IMR-90 (cell line): ENCODE results near the gene ECM2. TPM values are rescaled to one million over a fixed set of nuclear protein-coding genes. Genes with fewer than 3 reads are reported as not detected.
A peak's percentile ranks its signal among the peaks of the same experiment; 100 is the strongest.

ENCODE experiments used
- ATAC-seq: fragments of 200-7000 bp; cut with Tn5 transposase; 2 replicates; pipeline ENCODE4 v1.9.1; 2020; ENCODE audit warnings: low read depth, mild to moderate bottlenecking, moderate library complexity
- BruUV-seq: library from RNA; stranded (reverse); fragments of 400-500 nt; replicated peaks from 2 replicates; lab custom pipeline; 2021; lab: Mats Ljungman, UMichigan
- CTCF ChIA-PET: fragments of 300-600 bp; formaldehyde crosslinking; extraction: SDS; loops from one replicate; lab custom pipeline; 2021; ENCODE audit warnings: antibody characterized with exemption; lab: Yijun Ruan, JAX
- POLR2A ChIA-PET: fragments of 300-600 bp; sonication (Branson Sonifier 250); formaldehyde crosslinking; loops from one replicate; lab custom pipeline; 2022; ENCODE audit warnings: antibody characterized with exemption; ENCODE audit not compliant: unreplicated experiment; lab: Charles Lee
- DNase-seq: peaks from one replicate; pipeline ENCODE4 v3.0.0; 2013
- H2AFZ ChIP-seq: replicated peaks from 2 replicates; pipeline ENCODE3; 2013; ENCODE audit warnings: low read length, mild to moderate bottlenecking; ENCODE audit not compliant: poor library complexity
- H2AK5ac ChIP-seq: 2 replicates; pipeline ENCODE4 v1.6.1; 2013; ENCODE audit warnings: low read depth, low read length, inconsistent platforms
- H2AK9ac ChIP-seq: replicated peaks from 2 replicates; pipeline ENCODE3; 2013; ENCODE audit warnings: mild to moderate bottlenecking, low read depth, low read length, moderate library complexity; ENCODE audit not compliant: poor library complexity
- H2BK120ac ChIP-seq: 2 replicates; pipeline ENCODE4 v1.6.1; 2013; ENCODE audit warnings: low read depth, low read length, inconsistent platforms
- H2BK15ac ChIP-seq: 3 replicates; pipeline ENCODE4 v1.6.1; 2013; ENCODE audit warnings: low read depth, low read length, inconsistent platforms
- H2BK20ac ChIP-seq: 2 replicates; pipeline ENCODE4 v1.6.1; 2013; ENCODE audit warnings: low read depth, mild to moderate bottlenecking, inconsistent platforms, low read length, moderate library complexity
- H2BK5ac ChIP-seq: 2 replicates; pipeline ENCODE4 v1.6.1; 2013; ENCODE audit warnings: mild to moderate bottlenecking, low read depth, low read length, inconsistent platforms; ENCODE audit not compliant: poor library complexity, severe bottlenecking
- H3K14ac ChIP-seq: replicated peaks from 2 replicates; pipeline ENCODE4 v1.6.1; 2013; ENCODE audit warnings: low read depth, low read length, inconsistent platforms
- H3K18ac ChIP-seq: 2 replicates; pipeline ENCODE4 v1.6.1; 2013; ENCODE audit warnings: low read depth, low read length, control low read depth
- H3K23ac ChIP-seq: 2 replicates; pipeline ENCODE4 v1.6.1; 2013; ENCODE audit warnings: low read depth, low read length, inconsistent platforms
- H3K27ac ChIP-seq: 2 replicates; pipeline ENCODE4 v1.5.1; 2013; ENCODE audit warnings: mild to moderate bottlenecking, control low read depth, low read length; ENCODE audit not compliant: insufficient read depth
- H3K27me3 ChIP-seq: 2 replicates; pipeline ENCODE4 v1.6.1; 2013; ENCODE audit warnings: low read length; ENCODE audit not compliant: control insufficient read depth, insufficient read depth
- H3K36me3 ChIP-seq: 2 replicates; pipeline ENCODE4 v1.6.1; 2013; ENCODE audit warnings: low read length, mixed read lengths; ENCODE audit not compliant: control insufficient read depth, insufficient read depth
- H3K4ac ChIP-seq: 2 replicates; pipeline ENCODE4 v1.6.1; 2013; ENCODE audit warnings: low read depth, low read length, inconsistent platforms
- H3K4me1 ChIP-seq: 2 replicates; pipeline ENCODE4 v1.6.1; 2013; ENCODE audit warnings: low read length, mixed read lengths; ENCODE audit not compliant: control insufficient read depth, insufficient read depth
- H3K4me2 ChIP-seq: 2 replicates; pipeline ENCODE4 v1.6.1; 2013; ENCODE audit warnings: low read depth, mild to moderate bottlenecking, control low read depth, low read length, moderate library complexity
- H3K4me3 ChIP-seq: 2 replicates; pipeline ENCODE4 v1.5.1; 2013; ENCODE audit warnings: low read depth, mild to moderate bottlenecking, control low read depth, low read length, moderate library complexity; ENCODE audit not compliant: insufficient read depth
- H3K56ac ChIP-seq: 2 replicates; pipeline ENCODE4 v1.6.1; 2013; ENCODE audit warnings: low read length, inconsistent platforms; ENCODE audit not compliant: insufficient read depth; ENCODE audit errors: extremely low read depth
- H3K79me1 ChIP-seq, 2 experiments: 2 replicates each; pipeline ENCODE4 v1.6.1; 2013; ENCODE audit warnings: low read length in 2 of 2, inconsistent platforms in 1 of 2, low read depth in 1 of 2
- H3K9ac ChIP-seq: 2 replicates; pipeline ENCODE4 v1.6.1; 2013; ENCODE audit warnings: low read depth, low read length, control low read depth
- H3K9me1 ChIP-seq: 2 replicates; pipeline ENCODE4 v1.6.1; 2013; ENCODE audit warnings: low read length, inconsistent platforms; ENCODE audit not compliant: insufficient read depth
- H3K9me3 ChIP-seq: 2 replicates; pipeline ENCODE4 v1.6.1; 2013; ENCODE audit warnings: low read length; ENCODE audit not compliant: control insufficient read depth, insufficient read depth
- H4K20me1 ChIP-seq: 2 replicates; pipeline ENCODE4 v1.6.1; 2013; ENCODE audit warnings: low read length, inconsistent platforms; ENCODE audit not compliant: insufficient read depth
- H4K5ac ChIP-seq: 2 replicates; pipeline ENCODE4 v1.6.1; 2013; ENCODE audit warnings: mild to moderate bottlenecking, low read depth, low read length, control low read depth
- H4K8ac ChIP-seq, 2 experiments: 2 replicates each; pipeline ENCODE4 v1.6.1; 2013; ENCODE audit warnings: low read depth in 2 of 2, low read length in 2 of 2, control low read depth in 1 of 2, inconsistent platforms in 1 of 2
- H4K91ac ChIP-seq: 2 replicates; pipeline ENCODE4 v1.6.1; 2013; ENCODE audit warnings: low read depth, low read length, inconsistent platforms; ENCODE audit not compliant: insufficient read depth
- BHLHE40 ChIP-seq: fragments of 150-350 bp; IDR thresholded peaks from 2 replicates; pipeline ENCODE4 v1.6.1; 2016; ENCODE audit warnings: mild to moderate bottlenecking, low read depth, low read length
- CEBPB ChIP-seq: IDR thresholded peaks from 2 replicates; pipeline ENCODE4 v1.6.1; 2012; ENCODE audit warnings: low read depth, low read length, improper control_type of control experiment
- CHD1 ChIP-seq: IDR thresholded peaks from 2 replicates; pipeline ENCODE4 v1.6.1; 2012; ENCODE audit warnings: low read depth, low read length, improper control_type of control experiment
- FOS ChIP-seq: fragments of 150-350 bp; IDR thresholded peaks from 2 replicates; pipeline ENCODE4 v1.6.1; 2016; ENCODE audit warnings: low read depth, low read length
- MAFK ChIP-seq: IDR thresholded peaks from 2 replicates; pipeline ENCODE4 v1.6.1; 2012; ENCODE audit warnings: low read depth, low read length, improper control_type of control experiment
- MAZ ChIP-seq: IDR thresholded peaks from 2 replicates; pipeline ENCODE4 v1.6.1; 2012; ENCODE audit warnings: low read depth, mild to moderate bottlenecking, low read length, improper control_type of control experiment, moderate library complexity, borderline replicate concordance
- MXI1 ChIP-seq: IDR thresholded peaks from 2 replicates; pipeline ENCODE4 v1.6.1; 2012; ENCODE audit warnings: low read depth, mild to moderate bottlenecking, low read length, moderate library complexity, borderline replicate concordance
- NFE2L2 ChIP-seq: fragments of 150-350 bp; IDR thresholded peaks from 2 replicates; pipeline ENCODE4 v1.6.1; 2016; ENCODE audit warnings: low read depth, mild to moderate bottlenecking, low read length
- POLR2A ChIP-seq: IDR thresholded peaks from 2 replicates; pipeline ENCODE4 v1.6.1; 2012; ENCODE audit warnings: mild to moderate bottlenecking, low read depth, low read length
- RCOR1 ChIP-seq: IDR thresholded peaks from 2 replicates; pipeline ENCODE4 v1.6.1; 2012; ENCODE audit warnings: mild to moderate bottlenecking, low read length, improper control_type of control experiment; ENCODE audit not compliant: insufficient replicate concordance
- RFX5 ChIP-seq: IDR thresholded peaks from 2 replicates; pipeline ENCODE4 v1.8.0; 2012; ENCODE audit warnings: low read depth, mild to moderate bottlenecking, low read length, moderate library complexity
- SMC3 ChIP-seq: fragments of 150-350 bp; IDR thresholded peaks from 2 replicates; pipeline ENCODE4 v1.6.1; 2016; ENCODE audit warnings: low read depth, mild to moderate bottlenecking, antibody characterized with exemption, low read length, moderate library complexity
- WGBS, 2 experiments: methylation state at CpG; one replicate each; pipeline versions ENCODE4 v1.1.5 to v1.1.7; 2013; ENCODE audit warnings: missing lambda C conversion rate in 2 of 2; ENCODE audit not compliant: insufficient read length in 1 of 2; ENCODE audit errors: extremely low coverage in 2 of 2; 5-methylcytosine and 5-hydroxymethylcytosine counted together
- dilution Hi-C: fragments of 300-500 bp; cut with HindIII; formaldehyde crosslinking; loops from one replicate; pipeline ENCODE4 v1.14.3; 2018; ENCODE audit warnings: low sequenced_read_pairs; ENCODE audit not compliant: unreplicated experiment
- in situ Hi-C: fragments of 300-500 bp; cut with MboI; formaldehyde crosslinking; loops from 3 replicates; pipeline ENCODE4 v1.14.3; 2019; ENCODE audit warnings: low sequenced_read_pairs, inconsistent platforms, mixed read lengths
- intact Hi-C: fragments of 100-400 bp; cut with micrococcal nuclease; formaldehyde crosslinking; loops from 2 replicates; pipeline ENCODE4 v1.10.0; 2022
- polyA plus RNA-seq, 3 experiments: library from polyadenylated mRNA; depleted of rRNA; stranded (reverse); fragments of >200 nt; gene quantifications; 2 replicates each; pipeline ENCODE4 v1.2.3, GENCODE V29; 2012; ENCODE audit warnings: low replicate concordance in 1 of 3
- total RNA-seq: library from RNA; depleted of rRNA; stranded (reverse); fragments of >200 nt; gene quantifications from 2 replicates; pipeline ENCODE4 v1.2.3, GENCODE V29; 2012
- TF ChIP-seq, protein P1 (sequence below): fragments of 150-350 bp; IDR thresholded peaks from 2 replicates; pipeline ENCODE4 v1.6.1; 2017; ENCODE audit warnings: mild to moderate bottlenecking, antibody characterized with exemption, low read length, low read depth
- TF ChIP-seq, protein P2 (sequence below): fragments of 150-350 bp; IDR thresholded peaks from 2 replicates; pipeline ENCODE4 v1.6.1; 2016; ENCODE audit warnings: low read depth, mild to moderate bottlenecking, low read length, moderate library complexity, borderline replicate concordance

ECM2 gene
- total and polyA plus RNA-seq, 2 of the 4 experiments (the other 2 are of a cell fraction), result 0.26 to 0.36 TPM

DNA sequence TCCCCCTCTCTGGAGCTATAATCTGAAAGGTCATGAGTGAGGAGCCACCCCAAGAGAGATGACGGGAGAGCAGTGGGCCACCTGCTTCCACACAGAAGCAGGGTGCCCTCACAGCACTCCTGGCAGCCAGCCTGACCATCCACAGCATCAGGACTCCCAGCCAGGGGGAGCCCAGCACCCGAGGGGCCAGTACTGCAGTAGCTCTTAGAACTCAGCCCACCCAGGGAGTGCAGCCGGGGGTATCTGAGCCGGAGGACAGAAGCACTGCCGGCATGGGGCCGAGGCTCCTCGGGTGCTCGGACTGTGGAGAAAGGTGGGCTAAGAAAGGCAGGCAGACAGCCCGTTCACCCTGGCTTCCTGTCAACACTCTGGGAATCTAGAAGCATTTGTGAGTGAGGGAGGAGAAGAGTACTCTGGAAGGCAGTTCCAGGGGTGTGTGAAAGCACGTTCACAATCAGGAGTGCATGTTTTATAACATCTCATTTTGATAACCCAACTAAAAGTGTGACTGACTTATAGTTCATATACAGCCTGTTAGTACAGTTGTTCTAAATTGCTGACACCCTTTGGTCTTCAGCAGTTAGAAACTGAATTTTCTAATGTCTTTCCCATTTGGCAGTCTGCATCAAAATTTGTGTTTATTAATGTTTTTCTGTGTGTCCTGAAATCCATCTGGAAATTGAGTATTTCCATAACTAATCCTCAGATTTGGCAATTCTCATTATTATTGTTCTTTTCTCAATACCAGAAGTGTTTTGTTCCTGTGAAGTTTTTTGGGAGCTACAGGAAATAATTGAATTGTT, 27.6 kb downstream of the ECM2 start:
- Histone ChIP-seq H3K9me3 (no peaks in the 10 kb centered on the region), H4K91ac (peak overlapping the region; percentile 99), H3K27ac (no peak overlapping the region), H3K18ac (peak overlapping the region; percentile 84; the same call in 1 of the 2 replicates), H4K20me1 (no peaks in the 10 kb centered on the region), H2AK9ac (peak overlapping the region; percentile 51), H3K9me1 (peaks cover 26% of the 10 kb centered on the region), H3K79me1 (peaks cover 0 to 18% of the 10 kb centered on the region in 2 experiments; a peak in 2 of 4 replicates), H3K4me1 (peaks cover 30% of the 10 kb centered on the region), H2BK5ac (no peak overlapping the region), H3K4me3 (no peak overlapping the region), H4K5ac (peak overlapping the region; percentile 39), H2BK20ac (peak overlapping the region; percentile 98), H2BK15ac (peak overlapping the region; percentile 93; the same call in 2 of the 3 replicates), H4K8ac (peak overlapping the region; percentile 77 to 85; a peak in 3 of 4 replicates), H3K36me3 (no peaks in the 10 kb centered on the region), H3K4ac (peak overlapping the region; percentile 98), H3K4me2 (no peak overlapping the region), H3K27me3 (no peaks in the 10 kb centered on the region), H3K56ac (no peak overlapping the region), H2BK120ac (peak overlapping the region; percentile 99), H3K14ac (peak overlapping the region; percentile 2; the same call in 1 of the 2 replicates), H3K9ac (no peak overlapping the region), H3K23ac (peak overlapping the region; percentile 49; the same call in 1 of the 2 replicates), H2AFZ (peak overlapping the region; percentile 80), H2AK5ac (peak overlapping the region; percentile 57; the same call in 1 of the 2 replicates)
- BruUV-seq, result no TSS peak
- DNase-seq, result no peak
- POLR2A ChIA-PET, result no interaction called here
- intact Hi-C loops (no loop called here), in situ Hi-C loops (no loop called here), dilution Hi-C loops (no loop called here)
- CTCF ChIA-PET, result no interaction called here
- ATAC-seq, result no peak
- 40% methylated on average over 1 of the region's 10 CpGs; no CpG with 5 or more reads in 1 of the 2 experiments for WGBS, 2 experiments
- no peak for TF ChIP-seq BHLHE40
- no peak for TF ChIP-seq CEBPB
- TF ChIP-seq NFE2L2, result no peak
- no peak for TF ChIP-seq MAZ
- no peak for TF ChIP-seq RFX5
- TF ChIP-seq MAFK, result no peak
- TF ChIP-seq, protein P1, sequence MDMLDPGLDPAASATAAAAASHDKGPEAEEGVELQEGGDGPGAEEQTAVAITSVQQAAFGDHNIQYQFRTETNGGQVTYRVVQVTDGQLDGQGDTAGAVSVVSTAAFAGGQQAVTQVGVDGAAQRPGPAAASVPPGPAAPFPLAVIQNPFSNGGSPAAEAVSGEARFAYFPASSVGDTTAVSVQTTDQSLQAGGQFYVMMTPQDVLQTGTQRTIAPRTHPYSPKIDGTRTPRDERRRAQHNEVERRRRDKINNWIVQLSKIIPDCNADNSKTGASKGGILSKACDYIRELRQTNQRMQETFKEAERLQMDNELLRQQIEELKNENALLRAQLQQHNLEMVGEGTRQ, result no peak
- TF ChIP-seq MXI1, result no peak
- TF ChIP-seq FOS, result no peak
- no peak for TF ChIP-seq RCOR1
- TF ChIP-seq, protein P2, sequence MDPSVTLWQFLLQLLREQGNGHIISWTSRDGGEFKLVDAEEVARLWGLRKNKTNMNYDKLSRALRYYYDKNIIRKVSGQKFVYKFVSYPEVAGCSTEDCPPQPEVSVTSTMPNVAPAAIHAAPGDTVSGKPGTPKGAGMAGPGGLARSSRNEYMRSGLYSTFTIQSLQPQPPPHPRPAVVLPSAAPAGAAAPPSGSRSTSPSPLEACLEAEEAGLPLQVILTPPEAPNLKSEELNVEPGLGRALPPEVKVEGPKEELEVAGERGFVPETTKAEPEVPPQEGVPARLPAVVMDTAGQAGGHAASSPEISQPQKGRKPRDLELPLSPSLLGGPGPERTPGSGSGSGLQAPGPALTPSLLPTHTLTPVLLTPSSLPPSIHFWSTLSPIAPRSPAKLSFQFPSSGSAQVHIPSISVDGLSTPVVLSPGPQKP, result no peak
- TF ChIP-seq CHD1, result no peak
- no peak for TF ChIP-seq SMC3
- no peak for TF ChIP-seq POLR2A
